Measurements from ENCODE around the gene NOCT. TPM values are rescaled to one million over a fixed set of nuclear protein-coding genes. Genes with fewer than 3 reads are reported as not detected.
"Not testable (repeated sequence)": the region's sequence is repeated elsewhere in the genome, so short reads cannot be mapped to it uniquely, and the experiment has no call there.

Gene NOCT
- total RNA-seq, 1 experiment from 2014 or later = 20.4 TPM

DNA sequence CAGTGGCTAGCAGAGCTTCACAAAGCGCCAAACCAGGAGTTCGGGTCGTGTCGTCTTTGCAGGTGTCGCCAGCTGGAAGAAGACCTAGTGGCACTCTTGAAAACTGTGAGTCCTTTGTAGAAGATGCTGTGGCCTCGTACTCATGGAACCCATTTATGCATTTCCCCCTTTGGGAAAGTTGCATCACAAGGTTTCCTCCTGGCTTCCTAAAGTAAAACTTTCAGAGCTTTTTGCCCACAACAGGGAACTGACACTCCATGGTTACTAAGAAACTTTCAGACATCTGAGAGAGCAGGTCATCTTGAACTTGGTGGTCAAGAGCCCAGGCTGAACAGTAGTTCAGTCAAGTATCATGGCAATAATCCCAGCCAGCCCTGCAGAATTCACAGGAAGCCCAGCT, 15.9 kb upstream of the NOCT start (continued):
- TF ChIP-seq POLR2AphosphoS5 (IDR thresholded peaks at IDR 0.05; ENCODE audit: low read depth, low read length) (no peak), EZH2 (IDR thresholded peaks at IDR 0.05) (no peak), JUND (IDR thresholded peaks at IDR 0.05) (no peak)
- TF ChIP-seq, protein P1, sequence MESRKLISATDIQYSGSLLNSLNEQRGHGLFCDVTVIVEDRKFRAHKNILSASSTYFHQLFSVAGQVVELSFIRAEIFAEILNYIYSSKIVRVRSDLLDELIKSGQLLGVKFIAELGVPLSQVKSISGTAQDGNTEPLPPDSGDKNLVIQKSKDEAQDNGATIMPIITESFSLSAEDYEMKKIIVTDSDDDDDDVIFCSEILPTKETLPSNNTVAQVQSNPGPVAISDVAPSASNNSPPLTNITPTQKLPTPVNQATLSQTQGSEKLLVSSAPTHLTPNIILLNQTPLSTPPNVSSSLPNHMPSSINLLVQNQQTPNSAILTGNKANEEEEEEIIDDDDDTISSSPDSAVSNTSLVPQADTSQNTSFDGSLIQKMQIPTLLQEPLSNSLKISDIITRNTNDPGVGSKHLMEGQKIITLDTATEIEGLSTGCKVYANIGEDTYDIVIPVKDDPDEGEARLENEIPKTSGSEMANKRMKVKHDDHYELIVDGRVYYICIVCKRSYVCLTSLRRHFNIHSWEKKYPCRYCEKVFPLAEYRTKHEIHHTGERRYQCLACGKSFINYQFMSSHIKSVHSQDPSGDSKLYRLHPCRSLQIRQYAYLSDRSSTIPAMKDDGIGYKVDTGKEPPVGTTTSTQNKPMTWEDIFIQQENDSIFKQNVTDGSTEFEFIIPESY (IDR thresholded peaks at IDR 0.05; ENCODE audit: extremely low read depth, insufficient replicate concordance, low read length) = no peak
- TF ChIP-seq, protein P2, sequence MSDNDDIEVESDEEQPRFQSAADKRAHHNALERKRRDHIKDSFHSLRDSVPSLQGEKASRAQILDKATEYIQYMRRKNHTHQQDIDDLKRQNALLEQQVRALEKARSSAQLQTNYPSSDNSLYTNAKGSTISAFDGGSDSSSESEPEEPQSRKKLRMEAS (IDR thresholded peaks at IDR 0.05) = no peak

DNA sequence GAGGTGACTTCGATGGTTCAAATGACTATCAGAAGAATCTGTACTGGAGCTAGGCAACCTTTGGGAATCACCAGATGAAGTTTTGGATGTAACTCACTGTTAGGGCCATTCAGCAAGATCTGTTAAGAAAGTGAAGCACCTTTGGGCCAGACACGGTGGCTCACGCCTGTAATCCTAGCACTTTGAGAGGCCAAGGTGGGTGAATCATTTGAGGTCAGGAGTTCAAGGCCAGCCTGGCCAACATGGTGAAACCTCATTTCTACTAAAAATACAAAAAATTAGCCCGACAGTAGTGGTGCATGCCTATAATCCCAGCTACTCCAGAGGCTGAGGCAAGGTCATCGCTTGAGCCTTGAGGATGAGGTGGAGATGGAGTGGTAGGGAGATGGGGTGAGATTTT, 15.4 kb upstream of the NOCT start:
- H3K9ac ChIP-seq (ENCODE audit: low read length); DNase-seq (ENCODE audit: low read depth, low spot score); H3K27me3 ChIP-seq (ENCODE audit: insufficient read depth, low read length); H3K36me3 ChIP-seq (ENCODE audit: control insufficient read depth in 1 of 2, insufficient read depth in 2 of 2, low read length in 2 of 2); H3K9me3 ChIP-seq (ENCODE audit: control insufficient read depth in 1 of 2, insufficient read depth in 1 of 2, low read depth in 1 of 2, low read length in 2 of 2); H3K4me1 ChIP-seq (ENCODE audit: control insufficient read depth in 1 of 2, insufficient read depth in 2 of 2, low read length in 2 of 2); H2AFZ ChIP-seq (ENCODE audit: low read depth, low read length, poor library complexity, severe bottlenecking); H3K9me2 ChIP-seq (ENCODE audit: insufficient read depth); H3K4me3 ChIP-seq (replicated peaks in 1 of 2; ENCODE audit: low read depth in 1 of 2, low read length in 2 of 2); H3K27ac ChIP-seq (ENCODE audit: low read depth, low read length); H3K79me2 ChIP-seq (ENCODE audit: insufficient read depth, low read length); CTCF ChIA-PET; BruUV-seq (replicated peaks); intact Hi-C loops (cut with micrococcal nuclease); RAD21 ChIA-PET (ENCODE audit: low non-redundant PET in 1 of 2, low total read pairs in 2 of 2, uncharacterized antibody in 2 of 2, unreplicated experiment in 2 of 2); H4K20me1 ChIP-seq (ENCODE audit: insufficient read depth); ATAC-seq; H3K4me2 ChIP-seq (ENCODE audit: low read length): not testable (repeated sequence)
- POLR2A ChIA-PET = interaction anchor here (0.9 kb wide), 1 partner anchor 15 kb away, joined by 3 read pairs; no protein-coding TSS in a partner anchor

- intact Hi-C loops (cut with micrococcal nuclease); H4K20me1 ChIP-seq (ENCODE audit: insufficient read depth); H3K79me2 ChIP-seq (ENCODE audit: insufficient read depth, low read length); H3K27ac ChIP-seq (ENCODE audit: low read depth, low read length); POLR2A ChIA-PET; H3K9ac ChIP-seq (ENCODE audit: low read length); CTCF ChIA-PET; H3K36me3 ChIP-seq (ENCODE audit: control insufficient read depth in 1 of 2, insufficient read depth in 2 of 2, low read length in 2 of 2); H3K9me2 ChIP-seq (ENCODE audit: insufficient read depth); BruUV-seq (replicated peaks); H2AFZ ChIP-seq (ENCODE audit: low read depth, low read length, poor library complexity, severe bottlenecking); H3K4me1 ChIP-seq (ENCODE audit: control insufficient read depth in 1 of 2, insufficient read depth in 2 of 2, low read length in 2 of 2); ATAC-seq; DNase-seq (ENCODE audit: low read depth, low spot score); H3K27me3 ChIP-seq (ENCODE audit: insufficient read depth, low read length); H3K4me3 ChIP-seq (replicated peaks in 1 of 2; ENCODE audit: low read depth in 1 of 2, low read length in 2 of 2); H3K4me2 ChIP-seq (ENCODE audit: low read length); RAD21 ChIA-PET (ENCODE audit: low non-redundant PET in 1 of 2, low total read pairs in 2 of 2, uncharacterized antibody in 2 of 2, unreplicated experiment in 2 of 2); H3K9me3 ChIP-seq (ENCODE audit: control insufficient read depth in 1 of 2, insufficient read depth in 1 of 2, low read depth in 1 of 2, low read length in 2 of 2): not testable (repeated sequence)
These were observed 14.2 kb upstream of the NOCT start for GRCh38 chr4:139001430-139001829.

- H3K9me2 ChIP-seq (ENCODE audit: insufficient read depth); H3K9ac ChIP-seq (ENCODE audit: low read length); H2AFZ ChIP-seq (ENCODE audit: low read depth, low read length, poor library complexity, severe bottlenecking); POLR2A ChIA-PET; H3K27me3 ChIP-seq (ENCODE audit: insufficient read depth, low read length); H3K27ac ChIP-seq (ENCODE audit: low read depth, low read length); ATAC-seq; CTCF ChIA-PET; H3K4me1 ChIP-seq (ENCODE audit: control insufficient read depth in 1 of 2, insufficient read depth in 2 of 2, low read length in 2 of 2); H3K36me3 ChIP-seq (ENCODE audit: control insufficient read depth in 1 of 2, insufficient read depth in 2 of 2, low read length in 2 of 2); BruUV-seq (replicated peaks); H4K20me1 ChIP-seq (ENCODE audit: insufficient read depth); H3K4me2 ChIP-seq (ENCODE audit: low read length); DNase-seq (ENCODE audit: low read depth, low spot score); intact Hi-C loops (cut with micrococcal nuclease); H3K79me2 ChIP-seq (ENCODE audit: insufficient read depth, low read length); H3K9me3 ChIP-seq (ENCODE audit: control insufficient read depth in 1 of 2, insufficient read depth in 1 of 2, low read depth in 1 of 2, low read length in 2 of 2); RAD21 ChIA-PET (ENCODE audit: low non-redundant PET in 1 of 2, low total read pairs in 2 of 2, uncharacterized antibody in 2 of 2, unreplicated experiment in 2 of 2); H3K4me3 ChIP-seq (replicated peaks in 1 of 2; ENCODE audit: low read depth in 1 of 2, low read length in 2 of 2): not testable (repeated sequence)
These were observed 11.9 kb upstream of the NOCT start for GRCh38 chr4:139003668-139004067.

Data from HCT116 (cell line).